GM12875 (cell line): ENCODE measurements around the gene UGT8.

ENCODE experiments used
- H3K4me3 ChIP-seq: one replicate; pipeline ENCODE4 v1.5.1; 2011; ENCODE audit warnings: low read depth, low read length, control low read depth
- TF ChIP-seq, protein P1 (sequence below): IDR thresholded peaks from 2 replicates; pipeline ENCODE4 v1.5.1; 2011; ENCODE audit warnings: low read depth, mild to moderate bottlenecking, control low read depth, inconsistent platforms, low read length, moderate library complexity, borderline replicate concordance; ENCODE audit not compliant: insufficient read depth

Gene UGT8

DNA sequence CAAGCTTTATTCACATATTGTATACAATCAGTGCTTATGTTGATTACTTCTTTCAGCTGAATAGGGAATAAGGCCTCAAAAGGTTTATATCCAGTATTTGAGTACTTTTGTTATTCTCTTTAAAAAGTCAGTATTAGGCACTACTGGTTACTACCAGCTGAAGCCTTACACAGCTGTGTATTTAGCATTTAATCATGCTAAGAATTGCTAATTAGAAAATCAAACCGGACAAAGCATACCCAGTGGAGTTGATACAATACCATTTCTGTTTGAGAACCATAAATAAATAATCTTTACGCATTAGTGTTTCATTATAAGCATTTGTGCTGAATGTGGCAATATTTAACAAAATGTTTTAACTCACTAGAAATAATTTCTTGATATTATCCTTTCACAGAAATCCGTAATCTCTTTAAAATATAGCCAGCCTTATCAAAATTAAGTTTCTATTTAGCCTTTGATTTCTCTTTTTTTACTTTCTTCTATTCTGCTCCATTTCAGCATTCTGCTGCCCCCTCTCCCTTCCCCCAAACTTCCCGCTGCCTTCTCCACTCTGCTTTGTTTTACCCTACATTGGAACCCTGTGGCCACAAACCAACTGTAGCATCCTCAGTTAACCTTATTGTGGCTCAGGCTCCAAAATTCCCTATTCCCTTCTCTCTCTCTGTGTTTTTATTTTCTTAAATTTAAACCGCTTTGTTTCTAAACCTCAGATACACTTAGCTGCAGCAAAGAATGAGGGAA, 37.8 kb downstream of the UGT8 start:
- no peak overlapping the region for H3K4me3 ChIP-seq
- TF ChIP-seq, protein P1, sequence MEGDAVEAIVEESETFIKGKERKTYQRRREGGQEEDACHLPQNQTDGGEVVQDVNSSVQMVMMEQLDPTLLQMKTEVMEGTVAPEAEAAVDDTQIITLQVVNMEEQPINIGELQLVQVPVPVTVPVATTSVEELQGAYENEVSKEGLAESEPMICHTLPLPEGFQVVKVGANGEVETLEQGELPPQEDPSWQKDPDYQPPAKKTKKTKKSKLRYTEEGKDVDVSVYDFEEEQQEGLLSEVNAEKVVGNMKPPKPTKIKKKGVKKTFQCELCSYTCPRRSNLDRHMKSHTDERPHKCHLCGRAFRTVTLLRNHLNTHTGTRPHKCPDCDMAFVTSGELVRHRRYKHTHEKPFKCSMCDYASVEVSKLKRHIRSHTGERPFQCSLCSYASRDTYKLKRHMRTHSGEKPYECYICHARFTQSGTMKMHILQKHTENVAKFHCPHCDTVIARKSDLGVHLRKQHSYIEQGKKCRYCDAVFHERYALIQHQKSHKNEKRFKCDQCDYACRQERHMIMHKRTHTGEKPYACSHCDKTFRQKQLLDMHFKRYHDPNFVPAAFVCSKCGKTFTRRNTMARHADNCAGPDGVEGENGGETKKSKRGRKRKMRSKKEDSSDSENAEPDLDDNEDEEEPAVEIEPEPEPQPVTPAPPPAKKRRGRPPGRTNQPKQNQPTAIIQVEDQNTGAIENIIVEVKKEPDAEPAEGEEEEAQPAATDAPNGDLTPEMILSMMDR: no peak

GRCh38 chr4:114642173-114642780, 43.7 kb downstream of the UGT8 start:
- TF ChIP-seq, protein P1: no peak
- no peak overlapping the region for H3K4me3 ChIP-seq

- TF ChIP-seq, protein P1: no peak
- H3K4me3 ChIP-seq: no peak overlapping the region
These were observed 51.3 kb downstream of the UGT8 start for GRCh38 chr4:114649908-114650307.

- TF ChIP-seq, protein P1: no peak
- no peak overlapping the region for H3K4me3 ChIP-seq
These were observed 55.1 kb downstream of the UGT8 start for GRCh38 chr4:114653675-114654074.

GRCh38 chr4:114654592-114654991, 56.0 kb downstream of the UGT8 start:
- H3K4me3 ChIP-seq: no peak overlapping the region
- TF ChIP-seq, protein P1: no peak

DNA sequence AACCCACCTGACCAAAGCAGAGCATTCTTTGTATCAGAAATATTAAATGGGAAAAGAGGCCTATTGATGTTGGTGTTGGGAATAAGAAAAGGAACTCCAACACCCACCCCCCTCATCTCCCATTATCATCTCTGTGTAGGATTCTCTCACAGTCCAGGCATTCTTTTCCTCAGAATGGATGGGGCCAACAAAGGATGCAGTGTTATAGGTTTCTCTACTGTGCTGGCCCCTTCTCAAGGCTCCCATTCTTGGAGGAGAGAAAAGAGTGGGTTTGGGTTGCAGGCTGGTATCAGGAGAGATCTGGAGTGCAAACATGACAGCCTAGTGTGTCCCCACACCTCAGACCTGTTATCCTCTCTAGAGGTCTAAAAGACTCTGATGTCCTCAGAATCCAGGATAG, 59.6 kb downstream of the UGT8 start:
- H3K4me3 ChIP-seq: no peak overlapping the region
- TF ChIP-seq, protein P1: no peak

GRCh38 chr4:114658776-114659175, 60.2 kb downstream of the UGT8 start:
- no peak overlapping the region for H3K4me3 ChIP-seq
- TF ChIP-seq, protein P1: no peak
